IMR-90 (cell line): ENCODE measurements around the gene IGSF9B. TPM values are rescaled to one million over a fixed set of nuclear protein-coding genes. Genes with fewer than 3 reads are reported as not detected.

Experiments
- ATAC-seq: fragments of 200-7000 bp; cut with Tn5 transposase; 2 replicates; pipeline ENCODE4 v1.9.1; 2020; ENCODE audit warnings: low read depth, mild to moderate bottlenecking, moderate library complexity
- BruUV-seq: library from RNA; stranded (reverse); fragments of 400-500 nt; replicated peaks from 2 replicates; lab custom pipeline; 2021; lab: Mats Ljungman, UMichigan
- CTCF ChIA-PET: fragments of 300-600 bp; formaldehyde crosslinking; extraction: SDS; loops from one replicate; lab custom pipeline; 2021; ENCODE audit warnings: antibody characterized with exemption; lab: Yijun Ruan, JAX
- POLR2A ChIA-PET: fragments of 300-600 bp; sonication (Branson Sonifier 250); formaldehyde crosslinking; loops from one replicate; lab custom pipeline; 2022; ENCODE audit warnings: antibody characterized with exemption; ENCODE audit not compliant: unreplicated experiment; lab: Charles Lee
- DNase-seq: peaks from one replicate; pipeline ENCODE4 v3.0.0; 2013
- H2AFZ ChIP-seq: replicated peaks from 2 replicates; pipeline ENCODE3; 2013; ENCODE audit warnings: low read length, mild to moderate bottlenecking; ENCODE audit not compliant: poor library complexity
- H2AK5ac ChIP-seq: 2 replicates; pipeline ENCODE4 v1.6.1; 2013; ENCODE audit warnings: low read depth, low read length, inconsistent platforms
- H2AK9ac ChIP-seq: replicated peaks from 2 replicates; pipeline ENCODE3; 2013; ENCODE audit warnings: mild to moderate bottlenecking, low read depth, low read length, moderate library complexity; ENCODE audit not compliant: poor library complexity
- H2BK120ac ChIP-seq: 2 replicates; pipeline ENCODE4 v1.6.1; 2013; ENCODE audit warnings: low read depth, low read length, inconsistent platforms
- H2BK15ac ChIP-seq: 3 replicates; pipeline ENCODE4 v1.6.1; 2013; ENCODE audit warnings: low read depth, low read length, inconsistent platforms
- H2BK20ac ChIP-seq: 2 replicates; pipeline ENCODE4 v1.6.1; 2013; ENCODE audit warnings: low read depth, mild to moderate bottlenecking, inconsistent platforms, low read length, moderate library complexity
- H2BK5ac ChIP-seq: 2 replicates; pipeline ENCODE4 v1.6.1; 2013; ENCODE audit warnings: mild to moderate bottlenecking, low read depth, low read length, inconsistent platforms; ENCODE audit not compliant: poor library complexity, severe bottlenecking
- H3K14ac ChIP-seq: replicated peaks from 2 replicates; pipeline ENCODE4 v1.6.1; 2013; ENCODE audit warnings: low read depth, low read length, inconsistent platforms
- H3K18ac ChIP-seq: 2 replicates; pipeline ENCODE4 v1.6.1; 2013; ENCODE audit warnings: low read depth, low read length, control low read depth
- H3K23ac ChIP-seq: 2 replicates; pipeline ENCODE4 v1.6.1; 2013; ENCODE audit warnings: low read depth, low read length, inconsistent platforms
- H3K27ac ChIP-seq: 2 replicates; pipeline ENCODE4 v1.5.1; 2013; ENCODE audit warnings: mild to moderate bottlenecking, control low read depth, low read length; ENCODE audit not compliant: insufficient read depth
- H3K27me3 ChIP-seq: 2 replicates; pipeline ENCODE4 v1.6.1; 2013; ENCODE audit warnings: low read length; ENCODE audit not compliant: control insufficient read depth, insufficient read depth
- H3K36me3 ChIP-seq: 2 replicates; pipeline ENCODE4 v1.6.1; 2013; ENCODE audit warnings: low read length, mixed read lengths; ENCODE audit not compliant: control insufficient read depth, insufficient read depth
- H3K4ac ChIP-seq: 2 replicates; pipeline ENCODE4 v1.6.1; 2013; ENCODE audit warnings: low read depth, low read length, inconsistent platforms
- H3K4me1 ChIP-seq: 2 replicates; pipeline ENCODE4 v1.6.1; 2013; ENCODE audit warnings: low read length, mixed read lengths; ENCODE audit not compliant: control insufficient read depth, insufficient read depth
- H3K4me2 ChIP-seq: 2 replicates; pipeline ENCODE4 v1.6.1; 2013; ENCODE audit warnings: low read depth, mild to moderate bottlenecking, control low read depth, low read length, moderate library complexity
- H3K4me3 ChIP-seq: 2 replicates; pipeline ENCODE4 v1.5.1; 2013; ENCODE audit warnings: low read depth, mild to moderate bottlenecking, control low read depth, low read length, moderate library complexity; ENCODE audit not compliant: insufficient read depth
- H3K56ac ChIP-seq: 2 replicates; pipeline ENCODE4 v1.6.1; 2013; ENCODE audit warnings: low read length, inconsistent platforms; ENCODE audit not compliant: insufficient read depth; ENCODE audit errors: extremely low read depth
- H3K79me1 ChIP-seq, 2 experiments: 2 replicates each; pipeline ENCODE4 v1.6.1; 2013; ENCODE audit warnings: low read length in 2 of 2, inconsistent platforms in 1 of 2, low read depth in 1 of 2
- H3K9ac ChIP-seq: 2 replicates; pipeline ENCODE4 v1.6.1; 2013; ENCODE audit warnings: low read depth, low read length, control low read depth
- H3K9me1 ChIP-seq: 2 replicates; pipeline ENCODE4 v1.6.1; 2013; ENCODE audit warnings: low read length, inconsistent platforms; ENCODE audit not compliant: insufficient read depth
- H3K9me3 ChIP-seq: 2 replicates; pipeline ENCODE4 v1.6.1; 2013; ENCODE audit warnings: low read length; ENCODE audit not compliant: control insufficient read depth, insufficient read depth
- H4K20me1 ChIP-seq: 2 replicates; pipeline ENCODE4 v1.6.1; 2013; ENCODE audit warnings: low read length, inconsistent platforms; ENCODE audit not compliant: insufficient read depth
- H4K5ac ChIP-seq: 2 replicates; pipeline ENCODE4 v1.6.1; 2013; ENCODE audit warnings: mild to moderate bottlenecking, low read depth, low read length, control low read depth
- H4K8ac ChIP-seq, 2 experiments: 2 replicates each; pipeline ENCODE4 v1.6.1; 2013; ENCODE audit warnings: low read depth in 2 of 2, low read length in 2 of 2, control low read depth in 1 of 2, inconsistent platforms in 1 of 2
- H4K91ac ChIP-seq: 2 replicates; pipeline ENCODE4 v1.6.1; 2013; ENCODE audit warnings: low read depth, low read length, inconsistent platforms; ENCODE audit not compliant: insufficient read depth
- FOS ChIP-seq: fragments of 150-350 bp; IDR thresholded peaks from 2 replicates; pipeline ENCODE4 v1.6.1; 2016; ENCODE audit warnings: low read depth, low read length
- WGBS, 2 experiments: methylation state at CpG; one replicate each; pipeline versions ENCODE4 v1.1.5 to v1.1.7; 2013; ENCODE audit warnings: missing lambda C conversion rate in 2 of 2; ENCODE audit not compliant: insufficient read length in 1 of 2; ENCODE audit errors: extremely low coverage in 2 of 2; 5-methylcytosine and 5-hydroxymethylcytosine counted together
- dilution Hi-C: fragments of 300-500 bp; cut with HindIII; formaldehyde crosslinking; loops from one replicate; pipeline ENCODE4 v1.14.3; 2018; ENCODE audit warnings: low sequenced_read_pairs; ENCODE audit not compliant: unreplicated experiment
- in situ Hi-C: fragments of 300-500 bp; cut with MboI; formaldehyde crosslinking; loops from 3 replicates; pipeline ENCODE4 v1.14.3; 2019; ENCODE audit warnings: low sequenced_read_pairs, inconsistent platforms, mixed read lengths
- intact Hi-C: fragments of 100-400 bp; cut with micrococcal nuclease; formaldehyde crosslinking; loops from 2 replicates; pipeline ENCODE4 v1.10.0; 2022
- polyA plus RNA-seq, 3 experiments: library from polyadenylated mRNA; depleted of rRNA; stranded (reverse); fragments of >200 nt; gene quantifications; 2 replicates each; pipeline ENCODE4 v1.2.3, GENCODE V29; 2012; ENCODE audit warnings: low replicate concordance in 1 of 3
- total RNA-seq: library from RNA; depleted of rRNA; stranded (reverse); fragments of >200 nt; gene quantifications from 2 replicates; pipeline ENCODE4 v1.2.3, GENCODE V29; 2012
- TF ChIP-seq, protein P1 (sequence below): conservative IDR thresholded peaks from 2 replicates; pipeline ENCODE4 v1.5.1; 2012; ENCODE audit warnings: mild to moderate bottlenecking, low read depth, low read length, improper control_type of control experiment

The IGSF9B gene
- total and polyA plus RNA-seq, 2 of the 4 experiments (the other 2 are of a cell fraction), result under 0.01 to 0.10 TPM

- no TSS peak for BruUV-seq
Measured at GRCh38 chr11:133930767-133931448, 25.9 kb downstream of the IGSF9B start.

More at GRCh38 chr11:133930767-133931448, 25.9 kb downstream of the IGSF9B start:
- dilution Hi-C loops, result no loop called here
- Histone ChIP-seq H3K56ac (no peak overlapping the region), H3K4me2 (no peak overlapping the region), H2AK9ac (no peak overlapping the region), H2AK5ac (no peak overlapping the region), H4K8ac (no peak overlapping the region), H3K9me1 (no peaks in the 10 kb centered on the region), H4K5ac (no peak overlapping the region), H3K9ac (no peak overlapping the region), H3K23ac (no peak overlapping the region), H3K79me1 (no peaks in the 10 kb centered on the region), H2AFZ (no peak overlapping the region), H3K14ac (no peak overlapping the region), H3K9me3 (no peaks in the 10 kb centered on the region), H3K18ac (no peak overlapping the region), H3K27me3 (no peaks in the 10 kb centered on the region), H3K27ac (no peak overlapping the region), H3K4ac (no peak overlapping the region), H4K20me1 (no peaks in the 10 kb centered on the region), H2BK20ac (no peak overlapping the region), H3K4me3 (no peak overlapping the region), H3K36me3 (no peaks in the 10 kb centered on the region), H2BK15ac (no peak overlapping the region), H4K91ac (no peak overlapping the region), H2BK120ac (no peak overlapping the region), H3K4me1 (no peaks in the 10 kb centered on the region), H2BK5ac (no peak overlapping the region)
- CTCF ChIA-PET, result interaction anchor here (1.0 kb wide), 1 partner anchor 16 kb away, joined by 3 read pairs; no protein-coding TSS in a partner anchor
- in situ Hi-C loops, result no loop called here
- TF ChIP-seq FOS, result no peak
- TF ChIP-seq, protein P1, sequence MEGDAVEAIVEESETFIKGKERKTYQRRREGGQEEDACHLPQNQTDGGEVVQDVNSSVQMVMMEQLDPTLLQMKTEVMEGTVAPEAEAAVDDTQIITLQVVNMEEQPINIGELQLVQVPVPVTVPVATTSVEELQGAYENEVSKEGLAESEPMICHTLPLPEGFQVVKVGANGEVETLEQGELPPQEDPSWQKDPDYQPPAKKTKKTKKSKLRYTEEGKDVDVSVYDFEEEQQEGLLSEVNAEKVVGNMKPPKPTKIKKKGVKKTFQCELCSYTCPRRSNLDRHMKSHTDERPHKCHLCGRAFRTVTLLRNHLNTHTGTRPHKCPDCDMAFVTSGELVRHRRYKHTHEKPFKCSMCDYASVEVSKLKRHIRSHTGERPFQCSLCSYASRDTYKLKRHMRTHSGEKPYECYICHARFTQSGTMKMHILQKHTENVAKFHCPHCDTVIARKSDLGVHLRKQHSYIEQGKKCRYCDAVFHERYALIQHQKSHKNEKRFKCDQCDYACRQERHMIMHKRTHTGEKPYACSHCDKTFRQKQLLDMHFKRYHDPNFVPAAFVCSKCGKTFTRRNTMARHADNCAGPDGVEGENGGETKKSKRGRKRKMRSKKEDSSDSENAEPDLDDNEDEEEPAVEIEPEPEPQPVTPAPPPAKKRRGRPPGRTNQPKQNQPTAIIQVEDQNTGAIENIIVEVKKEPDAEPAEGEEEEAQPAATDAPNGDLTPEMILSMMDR, result 0 out of 2 replicates have a peak, but pooled peaks have one; percentile 15
- 57% methylated on average over 5 of the region's 36 CpGs; no CpG with 5 or more reads in 1 of the 2 experiments for WGBS, 2 experiments
- POLR2A ChIA-PET, result no interaction called here
- DNase-seq, result no peak
- no peak for ATAC-seq
- intact Hi-C loops, result no loop called here
